ENCODE measurements around the gene MCTP2. TPM values are rescaled to one million over a fixed set of nuclear protein-coding genes. Genes with fewer than 3 reads are reported as not detected.
A peak's percentile ranks its signal among the peaks of the same experiment; 100 is the strongest.

MCTP2 gene
- total and polyA plus RNA-seq, 2 of the 13 experiments (the other 11 are each of a cell fraction or from before 2014, with no cell fraction given): 5.1 to 8.6 TPM

DNA sequence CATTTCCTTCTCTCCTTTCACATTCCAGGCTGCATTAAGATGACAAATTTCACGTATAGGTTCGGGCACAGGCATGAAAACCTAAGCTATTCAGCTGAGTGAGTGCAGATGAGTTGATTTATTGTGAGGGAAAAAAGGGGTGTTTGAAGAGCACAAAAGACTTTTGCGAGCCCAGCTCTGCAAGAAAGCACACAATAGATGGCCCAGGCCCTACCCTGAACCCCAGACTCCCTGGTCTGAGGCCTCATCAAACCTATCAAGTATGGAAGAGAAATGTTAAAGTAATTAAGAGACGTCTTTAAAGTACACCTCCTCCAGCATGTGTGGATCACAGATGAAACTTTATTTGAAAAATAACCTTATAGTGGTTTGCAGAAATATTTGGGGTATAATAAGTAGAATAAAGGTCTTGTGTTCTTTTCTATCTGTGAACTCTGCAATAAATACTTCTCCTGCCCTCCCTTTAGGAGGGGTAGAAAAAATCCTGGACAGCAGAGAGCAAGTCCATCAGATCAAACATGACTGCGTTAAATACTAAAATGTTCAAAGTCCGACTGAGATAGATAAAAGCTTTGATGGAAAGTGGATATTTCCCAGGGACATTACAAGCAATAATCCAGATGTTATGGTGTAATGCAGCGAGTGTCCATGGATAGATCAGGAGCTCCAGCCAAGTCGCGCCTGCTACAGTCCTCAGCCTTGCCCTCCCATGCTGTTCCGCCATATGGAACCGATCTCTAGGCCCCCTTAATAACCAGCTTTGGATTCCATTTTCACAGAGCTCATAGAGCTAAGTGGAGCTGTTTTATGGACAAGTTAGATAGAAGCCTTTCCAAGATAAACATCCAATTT is 121.5 kb downstream of the MCTP2 start:
- no peak for ATAC-seq
- no peaks in the 10 kb centered on the region for H3K79me2 ChIP-seq (ENCODE audit: insufficient read depth, low read length)
- DNase-seq (ENCODE audit: low spot score): peak; percentile 45
- POLR2A ChIA-PET: no interaction called here
- no peak overlapping the region for H3K9ac ChIP-seq (ENCODE audit: insufficient read depth, low read depth, low read length)
- 0 out of 2 replicates have a peak, but pooled peaks cover 11% of the 10 kb centered on the region for H3K4me1 ChIP-seq (ENCODE audit: insufficient read depth, low read length)
- FAIRE-seq: no peak
- CTCF ChIA-PET (ENCODE audit: low intra/inter-chr PET ratio, low total read pairs): no interaction called here
- no peak overlapping the region for H3K27ac ChIP-seq (ENCODE audit: extremely low read length, insufficient read depth, low read length)
- no peaks in the 10 kb centered on the region for H3K27me3 ChIP-seq (ENCODE audit: control insufficient read depth in 1 of 2, insufficient read depth in 2 of 2, low read length in 2 of 2)
- no peaks in the 10 kb centered on the region for H3K36me3 ChIP-seq (replicated peaks in 1 of 2; ENCODE audit: control insufficient read depth in 1 of 2, insufficient read depth in 2 of 2, low read length in 2 of 2)
- H2AFZ ChIP-seq (ENCODE audit: low read length): no peak overlapping the region
- intact Hi-C loops (cut with micrococcal nuclease; ENCODE audit: unreplicated experiment) (no loop called here), in situ Hi-C loops (cut with HindIII; ENCODE audit: extremely low pct_ligation_motif_present, low pct_unique_long_range_greater_than_20kb) (no loop called here)
- TF ChIP-seq BCL6 (CRISPR knock-in tag; IDR thresholded peaks at IDR 0.05): peak; percentile 69
- TF ChIP-seq, protein P1, sequence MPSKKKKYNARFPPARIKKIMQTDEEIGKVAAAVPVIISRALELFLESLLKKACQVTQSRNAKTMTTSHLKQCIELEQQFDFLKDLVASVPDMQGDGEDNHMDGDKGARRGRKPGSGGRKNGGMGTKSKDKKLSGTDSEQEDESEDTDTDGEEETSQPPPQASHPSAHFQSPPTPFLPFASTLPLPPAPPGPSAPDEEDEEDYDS (CRISPR knock-in tag; IDR thresholded peaks at IDR 0.05): no peak
- H3K9me3 ChIP-seq (ENCODE audit: low read length): no peaks in the 10 kb centered on the region
- no peak overlapping the region for H3K4me3 ChIP-seq (replicated peaks in 1 of 3; ENCODE audit: insufficient read depth in 1 of 3, low read depth in 2 of 3, low read length in 3 of 3)
- WGBS (ENCODE audit: low lambda C conversion rate): 51% methylated on average over 11 of the region's 11 CpGs
- no TSS peak for BruUV-seq (replicated peaks)
- no peak overlapping the region for H3K4me2 ChIP-seq (ENCODE audit: low read depth, low read length)
- no peaks in the 10 kb centered on the region for H4K20me1 ChIP-seq (ENCODE audit: insufficient read depth, low read length)

DNA sequence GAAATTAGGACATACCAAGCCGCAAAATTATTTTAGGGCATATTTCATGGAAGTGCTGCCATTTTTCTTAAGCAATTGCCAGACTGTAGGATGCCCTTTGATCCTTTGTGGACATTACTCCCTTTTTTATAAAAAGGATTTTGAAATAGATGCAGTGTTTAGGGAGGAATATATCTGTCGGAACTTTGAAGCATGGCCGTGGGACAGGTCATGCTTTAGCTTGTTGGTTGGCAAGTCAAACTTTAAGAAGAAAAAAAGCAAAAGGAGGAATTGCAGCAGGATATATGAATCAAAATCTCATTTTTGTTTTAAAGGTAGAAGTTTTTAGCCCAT is 122.1 kb downstream of the MCTP2 start:
- Histone ChIP-seq H3K4me2 (ENCODE audit: low read depth, low read length) (no peak overlapping the region), H3K4me3 (replicated peaks in 1 of 3; ENCODE audit: insufficient read depth in 1 of 3, low read depth in 2 of 3, low read length in 3 of 3) (no peak overlapping the region), H3K4me1 (ENCODE audit: insufficient read depth, low read length) (0 out of 2 replicates have a peak, but pooled peaks cover 11% of the 10 kb centered on the region), H3K27me3 (ENCODE audit: control insufficient read depth in 1 of 2, insufficient read depth in 2 of 2, low read length in 2 of 2) (no peaks in the 10 kb centered on the region), H2AFZ (ENCODE audit: low read length) (no peak overlapping the region), H3K9me3 (ENCODE audit: low read length) (no peaks in the 10 kb centered on the region), H3K27ac (ENCODE audit: extremely low read length, insufficient read depth, low read length) (no peak overlapping the region), H3K79me2 (ENCODE audit: insufficient read depth, low read length) (no peaks in the 10 kb centered on the region), H3K9ac (ENCODE audit: insufficient read depth, low read depth, low read length) (no peak overlapping the region), H3K36me3 (replicated peaks in 1 of 2; ENCODE audit: control insufficient read depth in 1 of 2, insufficient read depth in 2 of 2, low read length in 2 of 2) (no peaks in the 10 kb centered on the region), H4K20me1 (ENCODE audit: insufficient read depth, low read length) (no peaks in the 10 kb centered on the region)
- no TSS peak for BruUV-seq (replicated peaks)
- ChIA-PET CTCF (ENCODE audit: low intra/inter-chr PET ratio, low total read pairs) (no interaction called here), POLR2A (no interaction called here)
- ATAC-seq: no peak
- no peak for DNase-seq (ENCODE audit: low spot score)
- intact Hi-C loops (cut with micrococcal nuclease; ENCODE audit: unreplicated experiment): no loop called here
- 94% methylated on average over 3 of the region's 3 CpGs for WGBS (ENCODE audit: low lambda C conversion rate)
- no peak for FAIRE-seq
- TF ChIP-seq ZNF337 (CRISPR knock-in tag; IDR thresholded peaks at IDR 0.05; ENCODE audit: borderline replicate concordance, low read depth) (no peak), ZFP62 (CRISPR knock-in tag; IDR thresholded peaks at IDR 0.05) (no peak), ZFY (CRISPR knock-in tag; IDR thresholded peaks at IDR 0.05) (no peak), ZNF746 (CRISPR knock-in tag; IDR thresholded peaks at IDR 0.05) (no peak)
- TF ChIP-seq, protein P2, sequence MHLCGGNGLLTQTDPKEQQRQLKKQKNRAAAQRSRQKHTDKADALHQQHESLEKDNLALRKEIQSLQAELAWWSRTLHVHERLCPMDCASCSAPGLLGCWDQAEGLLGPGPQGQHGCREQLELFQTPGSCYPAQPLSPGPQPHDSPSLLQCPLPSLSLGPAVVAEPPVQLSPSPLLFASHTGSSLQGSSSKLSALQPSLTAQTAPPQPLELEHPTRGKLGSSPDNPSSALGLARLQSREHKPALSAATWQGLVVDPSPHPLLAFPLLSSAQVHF (CRISPR knock-in tag; IDR thresholded peaks at IDR 0.05): no peak
- in situ Hi-C loops (cut with HindIII; ENCODE audit: extremely low pct_ligation_motif_present, low pct_unique_long_range_greater_than_20kb): no loop called here

Measured in HepG2 (cell line).